Adrenal gland (tissue), 5 donors: Measurements from ENCODE around the gene SMIM38.

Source experiments
- POLR2A ChIP-seq, 2 donors: fragments of 450-650 bp; IDR thresholded peaks; one replicate each; pipeline ENCODE4 v1.6.1; 2017; ENCODE audit warnings: antibody characterized with exemption in 2 of 2, mild to moderate bottlenecking in 2 of 2, moderate library complexity in 1 of 2
- TF ChIP-seq, protein P1 (sequence below), 6 experiments: fragments of 450-650 bp in 4 of 6; fragments of 200-600 bp in 2 of 6; sonication (generic) in 1 of 6; IDR thresholded peaks; 1 replicate in 5 of 6; 2 replicates in 1 of 6; pipeline versions ENCODE4 v1.5.1 to v1.8.0; 2016 to 2021; ENCODE audit warnings: antibody characterized with exemption in 6 of 6, mild to moderate bottlenecking in 2 of 6, moderate library complexity in 1 of 6
- donor health status: DM: no; HTN: no; CAD: no.

DNA sequence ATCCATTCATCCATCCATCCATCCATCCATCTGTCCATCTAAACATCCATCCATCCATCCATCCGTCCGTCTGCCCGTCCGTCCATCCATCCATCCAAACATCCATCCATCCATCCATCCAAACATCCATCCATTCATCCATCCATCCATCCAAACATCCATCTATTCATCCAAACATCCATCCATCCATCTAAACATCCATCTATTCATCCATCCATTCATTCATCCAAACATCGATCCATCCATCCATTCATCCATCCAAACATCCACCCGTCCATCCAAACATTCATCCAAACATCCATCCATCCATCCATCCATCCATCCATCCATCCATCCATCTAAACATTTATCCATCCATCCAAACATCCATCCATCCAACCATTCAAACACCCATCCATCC is 45.3 kb upstream of the SMIM38 start:
- TF ChIP-seq POLR2A (IDR thresholded peaks at IDR 0.05) = no peak
- TF ChIP-seq, protein P1, sequence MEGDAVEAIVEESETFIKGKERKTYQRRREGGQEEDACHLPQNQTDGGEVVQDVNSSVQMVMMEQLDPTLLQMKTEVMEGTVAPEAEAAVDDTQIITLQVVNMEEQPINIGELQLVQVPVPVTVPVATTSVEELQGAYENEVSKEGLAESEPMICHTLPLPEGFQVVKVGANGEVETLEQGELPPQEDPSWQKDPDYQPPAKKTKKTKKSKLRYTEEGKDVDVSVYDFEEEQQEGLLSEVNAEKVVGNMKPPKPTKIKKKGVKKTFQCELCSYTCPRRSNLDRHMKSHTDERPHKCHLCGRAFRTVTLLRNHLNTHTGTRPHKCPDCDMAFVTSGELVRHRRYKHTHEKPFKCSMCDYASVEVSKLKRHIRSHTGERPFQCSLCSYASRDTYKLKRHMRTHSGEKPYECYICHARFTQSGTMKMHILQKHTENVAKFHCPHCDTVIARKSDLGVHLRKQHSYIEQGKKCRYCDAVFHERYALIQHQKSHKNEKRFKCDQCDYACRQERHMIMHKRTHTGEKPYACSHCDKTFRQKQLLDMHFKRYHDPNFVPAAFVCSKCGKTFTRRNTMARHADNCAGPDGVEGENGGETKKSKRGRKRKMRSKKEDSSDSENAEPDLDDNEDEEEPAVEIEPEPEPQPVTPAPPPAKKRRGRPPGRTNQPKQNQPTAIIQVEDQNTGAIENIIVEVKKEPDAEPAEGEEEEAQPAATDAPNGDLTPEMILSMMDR (IDR thresholded peaks at IDR 0.05) = no peak
